Hepatocyte (in vitro differentiated cells): ENCODE results near the gene WSCD2. TPM values are rescaled to one million over a fixed set of nuclear protein-coding genes. Genes with fewer than 3 reads are reported as not detected.

Experiments used
- DNase-seq: peaks from one replicate; pipeline ENCODE4 v3.0.0-alpha.2; 2016; ENCODE audit warnings: low spot score
- H2AFZ ChIP-seq: fragments of 200-600 bp; sonication (generic); 2 replicates; pipeline ENCODE4 v1.6.0; 2016; ENCODE audit warnings: antibody characterized with exemption, mild to moderate bottlenecking
- H3K27ac ChIP-seq: fragments of 200-600 bp; sonication (generic); 2 replicates; pipeline ENCODE4 v1.5.1; 2016; ENCODE audit warnings: mild to moderate bottlenecking
- H3K27me3 ChIP-seq: fragments of 200-600 bp; sonication (generic); 2 replicates; pipeline ENCODE4 v1.6.1; 2016
- H3K36me3 ChIP-seq: fragments of 200-600 bp; sonication (generic); replicated peaks from 2 replicates; pipeline ENCODE4 v1.5.1; 2016; ENCODE audit warnings: low read depth; ENCODE audit not compliant: insufficient read depth
- H3K4me1 ChIP-seq: fragments of 200-600 bp; sonication (generic); 2 replicates; pipeline ENCODE4 v1.5.1; 2016; ENCODE audit warnings: mild to moderate bottlenecking, moderate library complexity; ENCODE audit not compliant: insufficient read depth
- H3K4me2 ChIP-seq: fragments of 200-600 bp; sonication (generic); 2 replicates; pipeline ENCODE4 v1.6.0; 2016
- H3K4me3 ChIP-seq: fragments of 200-600 bp; sonication (generic); 2 replicates; pipeline ENCODE4 v1.5.1; 2016; ENCODE audit warnings: mild to moderate bottlenecking
- H3K79me2 ChIP-seq: fragments of 200-600 bp; sonication (generic); 2 replicates; pipeline ENCODE4 v1.6.0; 2017; ENCODE audit warnings: mild to moderate bottlenecking
- H3K9me2 ChIP-seq: fragments of 200-600 bp; sonication (generic); replicated peaks from 2 replicates; pipeline ENCODE4 v1.6.0; 2017; ENCODE audit warnings: mild to moderate bottlenecking; ENCODE audit not compliant: insufficient read depth
- H3K9me3 ChIP-seq: fragments of 200-600 bp; sonication (generic); 2 replicates; pipeline ENCODE4 v1.5.1; 2016; ENCODE audit warnings: low read depth, mild to moderate bottlenecking
- H4K20me1 ChIP-seq: fragments of 200-600 bp; sonication (generic); 2 replicates; pipeline ENCODE4 v1.6.0; 2016; ENCODE audit warnings: mild to moderate bottlenecking; ENCODE audit not compliant: insufficient read depth, poor library complexity, severe bottlenecking
- EZH2 ChIP-seq: fragments of 200-600 bp; sonication (generic); IDR thresholded peaks from 2 replicates; pipeline ENCODE4 v1.6.1; 2016; ENCODE audit warnings: antibody characterized with exemption, mild to moderate bottlenecking, borderline replicate concordance
- EZH2phosphoT487 ChIP-seq: fragments of 200-600 bp; sonication (generic); IDR thresholded peaks from one replicate; pipeline ENCODE4 v1.6.1; 2018; ENCODE audit warnings: antibody characterized with exemption, mild to moderate bottlenecking, low read depth, moderate library complexity; ENCODE audit not compliant: unreplicated experiment, severe bottlenecking
- WGBS: methylation state at CpG from one replicate; pipeline ENCODE4 v1.1.6; 2016; ENCODE audit warnings: low lambda C conversion rate; ENCODE audit errors: missing lambda C conversion rate; 5-methylcytosine and 5-hydroxymethylcytosine counted together
- polyA plus RNA-seq: library from polyadenylated mRNA; unstranded; fragments of >200 nt; fragmentation: Nextera tagmentation; extraction: Ambion mirVana; gene quantifications from 2 replicates; pipeline ENCODE4 v1.2.1, GENCODE V29; 2016
- total RNA-seq: library from RNA; depleted of rRNA; stranded (reverse); fragments of >200 nt; gene quantifications from 2 replicates; pipeline ENCODE4 v1.2.3, GENCODE V29; 2014
- TF ChIP-seq, protein P1 (sequence below): fragments of 200-600 bp; sonication (generic); IDR thresholded peaks from 2 replicates; pipeline ENCODE4 v1.5.1; 2016; ENCODE audit warnings: antibody characterized with exemption, mild to moderate bottlenecking; ENCODE audit not compliant: poor library complexity

Gene WSCD2
- total and polyA plus RNA-seq, 2 experiments from 2014 or later = 4.2 to 4.3 TPM

DNA sequence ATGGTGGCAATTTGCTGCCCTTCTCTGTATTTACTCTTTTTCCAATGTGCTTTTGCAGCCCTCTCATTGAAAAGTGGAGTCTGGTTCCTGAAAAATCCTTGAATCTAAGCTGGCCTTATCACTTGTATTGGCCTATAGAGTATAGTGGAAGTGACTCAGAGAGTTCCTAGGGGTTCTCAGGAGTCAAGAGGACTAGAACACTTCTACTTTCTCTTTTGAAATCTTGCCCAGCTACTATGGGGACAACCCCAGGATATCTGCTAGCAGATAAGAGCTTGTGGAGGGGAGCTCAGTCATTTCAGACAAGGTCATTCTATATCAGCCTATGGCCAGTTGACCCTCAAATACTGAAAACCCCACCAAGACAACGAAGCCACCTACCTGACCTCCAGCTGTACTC lies 26.7 kb upstream of the WSCD2 start:
- TF ChIP-seq EZH2 = no peak
- TF ChIP-seq, protein P1, sequence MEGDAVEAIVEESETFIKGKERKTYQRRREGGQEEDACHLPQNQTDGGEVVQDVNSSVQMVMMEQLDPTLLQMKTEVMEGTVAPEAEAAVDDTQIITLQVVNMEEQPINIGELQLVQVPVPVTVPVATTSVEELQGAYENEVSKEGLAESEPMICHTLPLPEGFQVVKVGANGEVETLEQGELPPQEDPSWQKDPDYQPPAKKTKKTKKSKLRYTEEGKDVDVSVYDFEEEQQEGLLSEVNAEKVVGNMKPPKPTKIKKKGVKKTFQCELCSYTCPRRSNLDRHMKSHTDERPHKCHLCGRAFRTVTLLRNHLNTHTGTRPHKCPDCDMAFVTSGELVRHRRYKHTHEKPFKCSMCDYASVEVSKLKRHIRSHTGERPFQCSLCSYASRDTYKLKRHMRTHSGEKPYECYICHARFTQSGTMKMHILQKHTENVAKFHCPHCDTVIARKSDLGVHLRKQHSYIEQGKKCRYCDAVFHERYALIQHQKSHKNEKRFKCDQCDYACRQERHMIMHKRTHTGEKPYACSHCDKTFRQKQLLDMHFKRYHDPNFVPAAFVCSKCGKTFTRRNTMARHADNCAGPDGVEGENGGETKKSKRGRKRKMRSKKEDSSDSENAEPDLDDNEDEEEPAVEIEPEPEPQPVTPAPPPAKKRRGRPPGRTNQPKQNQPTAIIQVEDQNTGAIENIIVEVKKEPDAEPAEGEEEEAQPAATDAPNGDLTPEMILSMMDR = no peak
- no peak for TF ChIP-seq EZH2phosphoT487
- WGBS = 79% methylated on average over 1 of the region's 1 CpG

DNA sequence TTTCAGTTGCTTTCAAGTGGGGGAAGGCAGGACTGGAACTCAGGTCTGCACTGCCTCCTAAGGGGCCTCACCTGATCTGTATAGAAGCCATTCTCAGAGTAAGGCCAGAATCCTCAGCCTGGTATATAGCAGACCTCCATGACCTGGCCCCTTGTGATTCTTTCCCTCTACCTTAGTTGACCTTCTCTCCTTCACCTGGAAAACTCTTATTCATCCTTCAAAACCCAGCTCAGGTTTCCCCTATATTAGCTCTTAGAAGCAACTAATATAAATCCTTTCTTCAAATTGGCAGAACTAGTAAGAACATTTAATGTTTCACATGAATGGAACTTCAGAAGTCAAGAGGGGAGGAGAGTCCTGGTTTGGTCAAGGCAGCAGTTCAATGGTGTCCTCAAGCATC lies 26.0 kb upstream of the WSCD2 start:
- no peak for DNase-seq
- no peaks in the 10 kb centered on the region for H3K36me3 ChIP-seq
- H3K27ac ChIP-seq = no peak overlapping the region
- no peak overlapping the region for H2AFZ ChIP-seq
- no peak overlapping the region for H3K4me3 ChIP-seq
- H3K4me2 ChIP-seq = no peak overlapping the region
- no peaks in the 10 kb centered on the region for H4K20me1 ChIP-seq
- H3K27me3 ChIP-seq = no peaks in the 10 kb centered on the region
- no peaks in the 10 kb centered on the region for H3K9me2 ChIP-seq
- TF ChIP-seq, protein P1 = no peak
- TF ChIP-seq EZH2phosphoT487 = no peak
- TF ChIP-seq EZH2 = no peak
- H3K4me1 ChIP-seq = no peaks in the 10 kb centered on the region
- no peaks in the 10 kb centered on the region for H3K9me3 ChIP-seq
- H3K79me2 ChIP-seq = no peaks in the 10 kb centered on the region

More for the DNA sequence above, 26.7 kb upstream of the WSCD2 start:
- Histone ChIP-seq H3K4me3 (no peak overlapping the region), H3K36me3 (no peaks in the 10 kb centered on the region), H3K27ac (no peak overlapping the region), H3K4me1 (no peaks in the 10 kb centered on the region), H3K9me3 (no peaks in the 10 kb centered on the region), H3K9me2 (no peaks in the 10 kb centered on the region), H3K79me2 (no peaks in the 10 kb centered on the region), H3K27me3 (no peaks in the 10 kb centered on the region), H3K4me2 (no peak overlapping the region), H4K20me1 (no peaks in the 10 kb centered on the region), H2AFZ (no peak overlapping the region)
- DNase-seq = peak; percentile 16

DNA sequence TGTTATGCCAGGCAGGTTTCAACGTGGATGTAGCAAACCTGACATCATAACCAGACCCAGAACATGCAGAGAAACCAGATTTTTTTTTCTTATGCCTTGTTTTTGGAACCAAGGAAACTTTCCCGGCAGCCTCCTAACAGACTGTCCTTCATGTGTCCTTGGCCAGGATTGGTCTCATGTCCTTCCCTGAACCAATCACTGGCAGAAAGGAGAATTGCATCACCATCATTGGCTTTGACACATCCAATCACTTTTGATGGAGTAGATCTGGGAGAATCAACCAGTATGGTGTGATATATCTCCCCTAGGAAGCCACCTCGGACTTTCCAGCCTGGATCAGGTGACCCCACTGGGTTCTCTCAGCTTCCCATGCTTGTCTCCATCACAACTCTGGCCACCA lies 25.6 kb upstream of the WSCD2 start:
- Histone ChIP-seq H3K79me2 (no peaks in the 10 kb centered on the region), H3K36me3 (no peaks in the 10 kb centered on the region), H3K4me3 (no peak overlapping the region), H3K9me2 (no peaks in the 10 kb centered on the region), H4K20me1 (no peaks in the 10 kb centered on the region), H3K4me2 (no peak overlapping the region), H3K9me3 (no peaks in the 10 kb centered on the region), H3K4me1 (no peaks in the 10 kb centered on the region), H3K27ac (no peak overlapping the region), H2AFZ (no peak overlapping the region), H3K27me3 (no peaks in the 10 kb centered on the region)
- no peak for DNase-seq
- TF ChIP-seq EZH2phosphoT487 (no peak), EZH2 (no peak)
- TF ChIP-seq, protein P1 = no peak
- 87% methylated on average over 3 of the region's 3 CpGs for WGBS

DNA sequence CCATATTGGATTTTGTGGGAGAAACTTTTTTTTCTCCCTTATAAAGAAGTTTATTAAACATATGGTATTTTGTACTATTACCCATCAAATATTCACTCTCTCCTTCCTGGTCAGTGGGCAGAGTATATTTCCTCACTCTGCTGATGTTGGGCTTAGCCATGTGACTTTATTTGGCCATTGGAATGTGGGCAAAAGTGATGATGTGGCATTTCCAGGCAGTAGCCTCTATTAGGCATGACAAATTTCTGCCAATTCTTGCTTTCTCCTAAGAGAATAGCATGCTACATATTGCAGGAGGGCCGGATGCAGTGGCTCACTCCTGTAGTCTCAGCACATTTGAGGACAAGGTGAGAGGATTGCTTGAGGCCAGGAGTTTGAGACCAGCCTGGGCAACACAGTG lies 24.4 kb upstream of the WSCD2 start:
- no peaks in the 10 kb centered on the region for H4K20me1 ChIP-seq
- no peaks in the 10 kb centered on the region for H3K27me3 ChIP-seq
- 82% methylated on average over 1 of the region's 1 CpG for WGBS
- no peak overlapping the region for H3K27ac ChIP-seq
- H3K79me2 ChIP-seq = no peaks in the 10 kb centered on the region
- H3K4me1 ChIP-seq = no peaks in the 10 kb centered on the region
- no peak overlapping the region for H2AFZ ChIP-seq
- no peaks in the 10 kb centered on the region for H3K9me3 ChIP-seq
- H3K9me2 ChIP-seq = no peaks in the 10 kb centered on the region
- TF ChIP-seq EZH2 = no peak
- DNase-seq = no peak
- H3K4me3 ChIP-seq = no peak overlapping the region
- H3K4me2 ChIP-seq = no peak overlapping the region
- H3K36me3 ChIP-seq = no peaks in the 10 kb centered on the region
